Activated T-cell treated with anti-CD3 and anti-CD28 coated beads for 24 hours (primary cell): Measurements from ENCODE around the gene CAMTA1.

Experiments
- DNase-seq: peaks from one replicate; pipeline ENCODE4 v3.0.0-alpha.2; 2020; ENCODE audit warnings: low read depth

Gene CAMTA1

DNA sequence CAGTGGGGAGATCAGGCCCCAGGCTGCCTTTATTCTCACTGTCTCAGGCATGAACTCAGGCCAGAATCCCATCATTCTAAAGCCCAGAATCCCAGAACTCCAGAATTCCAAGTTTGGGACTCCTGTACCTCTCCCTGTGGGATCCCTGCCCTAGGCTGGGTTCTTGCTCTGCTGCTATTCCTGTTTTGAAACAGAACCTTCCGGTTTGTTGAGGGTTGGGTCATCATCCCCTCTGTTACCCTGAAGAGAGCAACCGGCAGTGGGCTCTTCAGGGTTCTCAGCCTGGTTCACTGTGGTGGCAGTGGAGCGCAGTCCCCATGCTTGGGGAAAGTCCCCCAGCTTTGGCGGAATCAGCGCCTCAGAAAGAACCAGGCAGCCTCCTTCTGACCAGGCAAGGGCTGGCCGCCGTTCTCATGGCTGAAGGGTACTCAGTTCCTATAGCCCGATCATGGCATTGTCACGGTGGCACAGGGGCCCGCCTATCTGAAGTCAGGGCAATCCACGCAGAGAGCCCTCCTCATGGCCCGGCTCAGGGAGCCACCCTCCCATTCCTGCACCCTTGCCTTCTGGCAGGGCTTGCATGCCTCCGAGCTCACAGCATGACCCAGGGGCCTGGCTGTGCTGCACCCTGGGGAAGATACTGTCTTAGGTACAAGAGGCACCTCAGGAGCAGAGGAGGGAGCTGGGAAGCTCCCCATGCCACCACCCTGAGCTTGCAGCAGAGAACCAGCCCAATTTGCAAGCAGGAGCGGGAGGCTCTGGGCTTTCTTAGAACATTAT, 650.2 kb downstream of the CAMTA1 start:
- DNase-seq: no peak

DNA sequence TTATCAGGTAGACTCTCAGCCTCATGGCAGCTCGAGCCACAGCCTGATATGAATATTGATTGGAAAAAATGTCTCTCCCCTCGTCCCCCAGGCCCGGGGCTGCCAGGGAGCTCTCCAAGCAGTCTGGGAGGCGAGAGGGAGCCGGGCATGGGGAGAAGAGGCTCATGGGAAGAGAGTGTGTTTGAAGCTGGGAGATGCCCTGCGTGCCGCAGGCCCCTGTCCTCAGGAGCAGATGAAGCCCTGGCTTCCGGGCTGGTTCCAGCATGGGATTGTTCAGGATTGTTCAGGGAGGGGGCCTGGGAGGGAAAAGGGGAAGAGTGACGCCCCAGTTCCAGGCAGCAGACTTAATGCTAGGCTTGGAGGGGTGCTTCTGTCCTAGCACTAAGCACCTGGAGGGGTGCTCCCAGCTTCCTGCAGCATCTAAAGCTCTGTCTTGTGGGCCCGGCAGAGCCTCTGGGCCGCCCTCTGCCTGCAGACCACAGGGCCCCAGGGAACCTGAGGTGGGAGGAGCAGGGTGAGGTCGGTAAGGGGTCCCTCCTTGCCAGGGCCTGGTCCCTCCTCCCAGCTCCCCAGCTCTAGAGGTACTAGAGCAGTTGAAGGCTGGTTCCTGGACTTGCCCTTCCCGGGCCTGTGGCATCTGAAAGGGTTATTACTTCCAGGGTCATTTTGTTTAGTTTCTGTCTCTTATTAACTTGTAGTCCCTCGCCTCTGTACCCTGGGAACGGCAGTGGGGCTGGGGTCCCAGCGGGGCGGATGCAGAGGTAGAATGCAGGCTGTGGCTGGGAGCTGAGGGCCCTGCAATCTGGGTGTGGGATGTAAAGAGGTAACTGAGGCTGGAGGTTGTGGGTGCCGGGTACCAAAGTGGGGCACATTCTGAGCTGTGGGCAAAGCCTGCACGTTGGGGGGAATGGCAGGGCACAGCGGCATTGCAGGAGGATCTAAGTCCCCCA, 651.1 kb downstream of the CAMTA1 start:
- DNase-seq: no peak

DNA sequence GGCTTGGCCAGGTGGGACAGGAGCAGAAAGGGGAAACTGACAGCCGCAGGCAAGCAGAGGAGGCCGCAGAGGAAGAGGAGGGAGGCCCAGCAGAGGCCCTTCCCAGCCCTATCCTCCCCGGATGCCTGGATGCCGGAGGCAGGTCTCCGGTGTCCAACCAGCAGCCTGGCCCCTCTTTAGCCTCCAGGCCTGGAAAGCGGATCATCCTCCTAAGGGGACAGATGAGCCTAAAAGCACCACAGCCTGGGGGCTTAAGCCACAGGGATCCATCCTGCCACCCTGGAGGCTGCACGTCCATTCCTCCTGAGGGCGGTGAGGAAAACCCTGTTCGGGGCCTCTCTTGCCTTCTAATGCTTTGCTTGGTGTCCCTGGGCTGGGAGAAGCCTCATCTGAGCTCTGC, 651.8 kb downstream of the CAMTA1 start:
- no peak for DNase-seq

DNA sequence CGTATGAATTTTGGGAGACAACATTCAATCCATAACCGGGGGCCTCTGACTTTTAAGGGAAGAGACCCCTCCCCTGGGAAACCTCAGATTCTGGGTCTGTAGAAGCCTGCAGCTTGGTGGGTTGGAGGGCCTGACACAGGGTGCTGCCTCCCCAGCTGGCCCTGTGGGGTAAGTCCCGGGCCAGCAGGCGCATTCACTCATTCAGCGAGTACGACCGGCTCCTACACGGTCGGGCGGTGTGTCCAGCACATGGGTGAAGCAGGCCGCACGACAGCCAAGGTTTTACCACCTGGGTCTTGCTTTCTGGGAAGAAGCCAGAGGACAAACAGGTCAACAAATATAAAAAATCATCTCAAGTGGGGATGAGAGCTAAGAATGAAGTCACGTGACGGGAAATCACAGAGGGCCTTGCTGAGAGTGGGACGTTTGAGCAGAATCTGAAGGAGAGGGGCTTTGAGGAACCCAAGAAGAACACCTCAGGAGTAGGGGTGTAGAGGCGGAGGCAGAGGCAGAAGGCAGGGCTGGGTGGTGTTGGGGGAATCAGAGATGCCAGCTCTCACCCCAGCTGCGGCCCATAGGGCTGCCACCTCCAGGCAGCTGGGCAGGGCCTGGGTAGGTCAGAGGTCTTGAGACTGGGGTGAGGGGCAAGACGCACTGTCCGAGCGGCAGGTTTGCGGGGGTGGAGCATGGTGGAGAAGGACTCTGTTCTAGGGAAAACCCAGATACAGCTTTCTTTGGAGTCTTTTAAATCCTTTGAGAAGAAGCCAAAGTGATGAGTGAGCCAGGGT, 652.5 kb downstream of the CAMTA1 start:
- DNase-seq: no peak

DNA sequence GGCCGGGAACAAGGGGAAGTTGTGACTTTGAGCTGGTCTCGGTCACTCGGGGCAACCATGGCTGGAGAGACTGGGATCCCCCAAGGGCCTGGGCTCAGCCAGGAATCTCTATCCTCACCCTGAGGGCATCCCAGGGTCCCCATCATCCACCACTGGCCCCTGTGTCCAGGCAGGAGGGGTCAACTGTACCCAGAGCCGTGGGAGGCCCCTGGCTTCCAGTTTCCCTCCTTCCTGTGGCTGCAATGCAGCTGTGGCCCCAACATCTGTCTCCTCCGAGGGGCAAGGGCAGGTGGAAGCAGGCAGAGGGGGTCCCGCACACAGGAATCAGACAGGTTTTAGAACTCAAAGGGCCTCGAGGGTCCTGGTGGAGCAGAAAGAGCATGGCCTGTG, 653.1 kb downstream of the CAMTA1 start:
- no peak for DNase-seq

DNA sequence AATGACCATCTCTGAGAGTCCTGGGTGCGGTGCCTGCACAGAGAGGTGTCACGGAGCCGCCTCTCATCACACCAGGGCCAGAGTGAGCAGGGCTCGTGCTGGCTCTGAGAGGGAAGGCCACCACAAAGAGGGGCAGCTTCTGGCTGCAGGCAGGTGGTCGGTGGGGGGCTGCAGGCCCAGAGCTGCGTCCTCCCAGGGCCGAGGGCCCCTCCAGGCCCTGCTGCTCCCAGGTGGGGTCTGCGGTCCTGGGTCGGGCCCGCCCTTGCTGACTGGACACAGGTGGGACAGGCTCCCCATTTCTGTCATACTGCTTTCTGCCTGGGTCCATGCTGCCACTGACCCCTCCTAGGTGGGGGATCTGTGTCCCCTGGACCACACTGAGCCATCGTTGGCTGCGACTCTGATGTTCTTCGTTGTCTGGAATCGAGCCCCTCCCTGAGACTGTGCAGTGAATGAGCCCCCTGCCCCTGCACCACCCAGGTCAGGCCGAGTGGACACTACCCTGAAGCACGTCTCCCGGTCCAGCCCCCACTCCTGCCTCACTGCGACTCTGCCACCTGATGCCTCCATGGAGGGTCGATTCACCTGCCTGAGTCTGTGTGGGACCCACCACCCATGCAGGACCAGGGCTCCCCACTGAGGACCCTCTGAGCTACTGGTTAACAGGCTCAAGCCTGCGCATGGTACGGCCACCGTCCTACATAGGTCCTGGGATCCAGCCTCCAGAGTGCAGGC, 653.8 kb downstream of the CAMTA1 start:
- DNase-seq: no peak

DNA sequence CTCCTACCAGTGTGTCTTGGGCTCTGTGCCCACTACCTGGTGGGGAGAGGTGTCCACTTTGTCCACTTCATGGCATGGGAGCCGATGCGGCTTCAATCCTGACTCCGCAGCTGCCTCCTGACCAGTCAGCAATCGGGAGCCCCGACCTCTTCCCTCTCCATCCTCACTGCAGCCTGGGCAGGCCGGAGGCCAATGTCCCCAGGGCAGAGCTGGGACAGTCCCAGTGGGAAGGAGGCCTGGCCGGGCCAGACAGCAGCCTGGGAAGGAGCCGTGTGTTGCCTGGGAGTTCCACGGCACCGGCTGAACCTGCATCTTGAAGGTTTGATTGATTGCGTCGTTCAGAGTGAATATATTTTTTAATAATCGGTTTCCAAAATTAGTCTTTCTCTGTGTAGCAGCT, 654.9 kb downstream of the CAMTA1 start:
- DNase-seq: no peak

DNA sequence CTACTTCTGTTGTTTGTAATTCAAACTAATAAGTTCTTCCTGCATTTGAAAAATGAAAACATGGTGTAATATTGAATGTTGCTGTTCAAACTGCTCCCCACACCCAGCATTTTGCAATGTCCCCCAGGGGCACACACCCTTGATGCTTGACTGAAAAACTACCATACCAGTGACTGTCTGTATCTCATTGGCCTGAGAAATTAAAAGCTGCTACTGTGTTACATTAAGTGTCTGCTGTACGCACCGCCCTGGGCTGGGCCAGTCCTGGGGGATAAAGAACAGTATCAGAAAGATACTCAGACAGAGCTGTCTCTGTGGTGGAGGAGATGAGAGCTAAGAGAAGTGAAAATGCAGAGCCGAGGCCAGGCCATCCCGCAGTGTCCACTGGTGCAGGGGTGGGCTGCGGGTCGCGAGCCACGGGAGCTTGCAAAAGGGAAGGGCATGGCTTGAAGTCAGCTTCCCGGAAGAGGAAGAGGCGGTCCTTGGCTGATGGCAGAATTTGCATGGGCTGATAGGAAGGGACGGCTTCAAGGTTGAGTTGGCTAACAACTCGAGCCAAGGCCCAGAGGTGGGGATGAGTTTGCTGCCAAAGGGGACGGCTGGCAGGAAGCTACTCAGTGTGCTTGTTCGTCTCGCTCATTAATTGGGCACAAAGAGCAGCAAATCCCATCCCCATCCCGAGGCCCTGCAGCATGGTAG, 656.0 kb downstream of the CAMTA1 start:
- DNase-seq: no peak

DNA sequence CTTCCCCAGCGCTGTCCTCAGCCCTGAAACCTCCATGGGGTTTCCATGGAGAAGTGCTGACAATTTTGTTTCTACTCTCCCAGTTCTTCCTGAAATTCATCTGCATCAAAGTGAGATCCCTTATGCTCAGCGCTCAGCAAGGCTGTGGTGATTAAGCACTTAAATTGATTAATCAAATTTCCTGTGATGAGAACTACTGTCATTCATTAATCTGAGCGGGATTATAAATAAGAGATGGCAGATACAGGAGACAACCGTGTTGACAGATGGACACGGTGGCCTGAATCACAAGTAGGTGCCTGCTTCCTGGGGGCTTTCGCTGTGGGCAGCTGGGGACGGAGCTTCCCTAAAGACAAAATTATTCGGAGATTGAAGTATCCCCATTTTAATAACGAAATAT, 656.8 kb downstream of the CAMTA1 start:
- no peak for DNase-seq

DNA sequence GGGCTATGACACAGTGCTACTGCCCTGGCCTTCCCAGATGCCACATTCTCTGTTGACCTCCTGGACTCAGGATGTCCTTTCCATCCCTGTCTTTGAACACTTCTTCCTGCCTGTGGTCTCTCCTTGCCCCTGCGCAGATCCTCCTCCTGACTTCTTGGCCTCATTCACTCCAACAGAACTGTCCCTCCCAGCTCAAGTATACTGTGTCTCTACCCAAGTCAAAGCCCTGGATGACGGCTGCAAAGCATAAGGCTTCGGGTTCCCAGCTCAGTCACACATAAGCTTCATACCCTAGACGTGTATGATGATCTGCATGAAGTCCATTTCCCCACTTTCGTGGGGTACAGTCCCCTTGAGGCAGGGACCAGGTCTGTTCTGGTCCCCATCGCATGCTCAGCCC, 657.7 kb downstream of the CAMTA1 start:
- DNase-seq: no peak

DNA sequence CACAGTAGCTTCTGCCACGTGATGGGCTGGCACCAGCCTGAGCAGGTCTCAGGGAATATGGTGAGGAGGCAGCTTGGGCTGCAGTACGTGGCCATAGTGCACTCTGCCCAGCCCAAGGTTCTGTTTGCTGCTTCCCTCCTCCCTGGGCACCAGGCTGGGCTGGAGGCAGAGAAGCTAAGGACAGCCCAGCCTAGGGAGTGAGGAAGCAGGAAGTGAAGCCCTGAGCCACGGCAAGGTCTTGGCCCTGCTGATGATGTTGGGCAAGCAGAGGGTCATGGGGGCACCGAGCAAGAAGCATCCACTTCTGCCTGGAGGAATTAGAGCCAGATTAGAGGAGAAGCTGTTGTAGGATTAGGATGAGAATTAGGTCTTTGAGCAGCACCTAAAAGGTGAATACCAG, 659.1 kb downstream of the CAMTA1 start:
- no peak for DNase-seq

DNA sequence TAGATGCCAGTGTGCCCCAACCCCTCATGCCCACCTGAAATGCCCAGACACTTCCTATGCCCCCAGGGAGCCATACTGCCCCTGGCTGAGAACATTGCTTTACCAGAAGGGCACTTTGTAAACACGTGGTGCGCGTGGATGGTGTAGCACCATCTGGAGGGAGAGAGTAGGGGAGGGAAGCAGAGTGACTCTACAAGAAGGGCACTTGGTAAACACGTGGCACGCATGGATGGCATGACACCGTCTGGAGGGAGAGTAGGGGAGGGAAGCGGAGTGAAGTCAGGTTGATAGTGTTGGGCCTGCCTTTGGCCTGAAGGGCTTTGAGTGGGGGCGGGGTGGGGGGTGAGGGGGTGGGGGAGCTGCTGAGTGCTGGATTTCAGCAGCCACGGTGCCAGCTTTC, 661.8 kb downstream of the CAMTA1 start:
- DNase-seq: no peak

DNA sequence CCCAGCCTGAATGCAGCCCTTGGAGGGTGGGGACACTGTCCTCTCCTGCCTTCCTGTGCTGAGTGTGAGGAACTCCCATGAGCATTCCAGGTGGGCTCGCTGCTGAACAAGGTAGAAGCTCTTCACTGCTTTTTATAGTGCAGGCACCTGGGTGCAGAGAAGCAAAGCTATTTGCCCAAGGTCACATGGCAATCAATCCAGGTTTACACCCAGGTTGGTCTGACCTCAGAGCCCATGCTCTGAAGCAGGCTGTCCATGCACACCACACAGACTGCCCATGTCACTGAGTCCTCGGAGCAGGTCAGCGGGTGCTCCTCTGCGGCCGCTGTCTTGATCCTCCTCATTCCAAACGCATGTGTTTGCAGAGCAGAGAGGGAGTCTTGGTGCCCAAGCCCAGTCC, 662.5 kb downstream of the CAMTA1 start:
- no peak for DNase-seq

DNA sequence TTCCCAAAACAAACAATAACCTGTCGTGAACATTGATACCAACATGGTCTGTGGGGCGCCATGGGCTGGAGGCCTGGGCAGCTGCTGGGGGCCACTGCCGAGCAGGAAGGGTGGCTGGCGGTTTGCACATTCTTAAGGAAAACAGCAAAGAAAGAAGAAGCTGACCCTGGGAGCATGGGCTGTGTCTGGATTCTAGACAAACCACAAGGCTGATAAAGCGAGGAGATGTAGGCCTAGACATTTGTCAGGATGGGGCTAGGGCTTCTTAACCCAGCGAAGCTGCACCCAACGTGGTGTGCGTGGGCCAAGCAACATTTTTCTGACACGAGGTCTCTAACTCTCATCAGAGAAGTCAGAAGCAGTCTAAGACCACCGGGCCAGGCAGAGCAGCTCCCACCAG, 663.7 kb downstream of the CAMTA1 start:
- DNase-seq: no peak

DNA sequence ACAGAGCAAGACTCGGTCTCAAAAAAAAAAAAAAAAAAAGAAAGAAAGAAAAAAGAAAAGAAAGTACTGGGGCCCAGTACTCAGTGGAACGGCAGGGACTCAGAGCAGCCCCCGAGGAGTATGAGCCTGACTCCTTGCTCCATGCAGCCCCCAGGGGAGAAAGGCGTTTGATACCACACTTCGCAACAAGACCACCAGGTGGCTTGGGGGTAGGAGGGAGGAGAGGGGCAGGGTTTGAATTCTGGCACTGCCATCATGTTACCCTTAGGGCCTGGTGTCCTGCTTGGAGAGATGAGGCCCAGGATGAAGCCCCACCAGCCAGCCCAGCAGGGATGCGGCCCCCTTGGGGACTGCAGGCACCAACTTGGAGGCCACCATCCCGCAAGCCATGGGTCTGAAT, 664.5 kb downstream of the CAMTA1 start:
- no peak for DNase-seq

DNA sequence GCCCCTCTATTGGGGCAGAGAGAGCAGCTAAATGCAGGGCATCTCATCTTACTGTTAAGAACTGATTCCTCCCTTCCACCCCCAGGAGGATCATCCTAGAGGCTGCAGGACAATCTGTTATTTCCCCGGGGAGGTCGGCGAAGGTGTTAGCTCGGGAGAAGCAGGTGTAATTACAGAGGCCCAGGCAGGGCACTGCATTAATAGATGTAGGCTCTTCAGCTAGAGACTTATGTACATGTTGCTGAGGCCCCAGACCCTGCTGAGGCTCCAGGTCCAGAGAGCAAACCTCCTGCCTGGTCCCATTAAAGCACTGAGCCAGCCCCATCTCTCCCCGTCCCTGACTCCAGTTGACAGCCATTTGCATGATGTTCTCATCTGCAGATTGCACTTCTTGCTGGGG, 665.6 kb downstream of the CAMTA1 start:
- no peak for DNase-seq

DNA sequence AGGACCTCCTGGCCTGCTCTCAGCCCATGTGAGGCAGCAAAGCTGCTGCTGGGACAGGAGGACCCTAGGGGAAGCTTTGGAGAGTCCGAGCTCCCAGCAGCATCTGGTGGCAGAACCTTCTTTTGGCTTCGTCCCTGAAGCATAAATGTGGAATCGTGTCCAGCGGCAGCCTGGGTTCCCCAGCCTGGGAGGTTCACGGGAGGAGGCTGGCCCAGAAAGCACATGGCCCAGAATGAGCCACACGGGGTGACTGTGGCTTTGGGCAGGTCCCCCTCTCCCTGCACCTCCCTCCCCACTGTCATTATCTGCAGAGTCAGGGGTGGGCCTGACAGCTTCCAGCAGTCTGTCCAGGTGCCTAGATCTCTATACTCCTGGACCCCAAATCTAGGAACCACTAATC, 667.8 kb downstream of the CAMTA1 start:
- no peak for DNase-seq

DNA sequence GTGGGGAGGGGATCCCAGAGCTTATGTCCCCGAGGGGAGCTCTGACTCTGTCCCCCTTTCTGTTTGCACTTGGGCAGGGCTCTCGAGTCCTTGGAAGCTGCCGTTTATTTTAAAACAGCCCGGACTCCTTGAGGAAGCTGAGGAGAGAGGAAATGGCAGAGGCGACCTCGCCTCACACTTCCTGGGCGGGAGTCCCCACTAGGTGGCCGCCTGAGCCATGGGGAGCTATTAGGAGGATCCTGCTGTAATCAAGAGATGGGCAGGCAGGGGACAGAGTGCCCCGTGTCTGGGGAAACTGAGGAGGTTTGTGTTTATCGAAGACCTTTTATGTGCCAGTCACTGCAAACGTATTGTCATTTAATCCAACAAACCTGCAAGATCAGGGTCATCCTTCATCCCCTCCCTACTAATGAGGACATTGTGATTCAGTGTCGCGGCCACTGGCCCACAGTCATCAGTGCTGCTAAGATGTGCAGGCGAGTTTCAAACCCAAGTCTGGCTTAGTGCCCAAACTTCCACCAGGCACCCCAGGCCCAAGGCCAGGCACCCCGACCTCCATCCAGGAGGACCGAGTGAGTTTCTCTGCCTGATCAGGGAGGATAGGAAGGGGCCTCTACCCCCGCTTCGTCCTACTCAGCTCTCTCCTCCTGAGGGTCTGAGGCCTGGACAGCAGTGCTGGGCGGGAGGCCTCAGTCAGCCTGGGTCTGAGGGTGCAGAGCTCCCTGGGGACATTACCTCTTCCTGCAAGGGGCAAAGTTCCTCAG, 669.0 kb downstream of the CAMTA1 start:
- no peak for DNase-seq

DNA sequence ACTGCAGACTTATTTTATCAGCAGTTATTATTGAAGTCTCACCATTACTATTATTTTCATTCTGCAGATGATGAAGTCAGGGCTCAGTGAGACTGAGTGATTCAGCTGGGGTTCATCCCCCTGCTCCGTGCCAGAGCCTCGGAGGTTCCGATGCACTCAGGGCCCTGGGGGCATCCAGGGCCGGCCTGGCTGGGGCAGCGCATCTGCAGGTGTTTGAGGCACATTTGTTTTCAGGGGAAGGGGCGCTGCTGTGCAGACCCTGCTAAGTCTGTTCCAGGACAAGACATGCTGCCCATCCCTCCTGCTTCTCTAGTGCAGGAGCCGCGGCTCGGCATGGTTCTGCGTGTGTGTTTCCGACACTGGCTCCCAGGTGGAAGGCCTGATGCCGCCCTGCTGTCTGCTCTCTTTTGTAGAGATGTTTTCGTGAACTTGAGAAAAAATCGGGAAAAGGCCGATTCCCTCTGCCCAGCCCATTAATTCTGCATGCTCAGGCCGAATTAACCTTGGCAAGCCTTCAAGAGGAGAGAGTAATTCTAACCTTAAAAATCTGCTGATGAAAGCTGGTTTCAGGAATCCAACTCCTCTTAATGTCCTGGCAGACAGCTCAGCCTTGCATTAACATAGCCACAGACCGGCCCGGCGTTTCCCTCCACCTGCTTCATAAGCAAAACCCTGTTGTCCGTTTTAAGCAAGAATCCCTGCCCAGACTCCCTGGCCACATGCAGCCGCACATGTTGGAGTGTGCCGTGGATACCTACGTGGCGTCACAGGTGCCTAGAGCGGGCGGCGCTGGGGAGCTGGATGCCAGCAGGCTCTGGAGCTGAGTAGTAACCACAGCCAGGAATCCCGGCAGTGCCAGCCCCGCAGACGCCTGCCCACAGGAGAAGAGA, 669.9 kb downstream of the CAMTA1 start:
- no peak for DNase-seq
